GM10248 (cell line): ENCODE results near the gene PRKCH.

Experiments used
- CTCF ChIA-PET: fragments of 300-600 bp; sonication (Branson Sonifier 250); formaldehyde crosslinking; extraction: SDS; loops from one replicate; lab custom pipeline; 2021; ENCODE audit warnings: antibody characterized with exemption; lab: Yijun Ruan, JAX
- POLR2A ChIA-PET: fragments of 350-650 bp; sonication (Branson Sonifier 250); formaldehyde crosslinking; extraction: SDS; loops from one replicate; lab custom pipeline; 2020; ENCODE audit warnings: antibody characterized with exemption; lab: Yijun Ruan, JAX
- DNase-seq: peaks from one replicate; pipeline ENCODE4 v3.0.0; 2012; ENCODE audit errors: extremely low spot score
- CTCF ChIP-seq: IDR thresholded peaks from 2 replicates; pipeline ENCODE4 v1.5.1; 2012; ENCODE audit warnings: mild to moderate bottlenecking, low read depth; ENCODE audit errors: extremely low read depth, missing control alignments, control extremely low read depth

The PRKCH gene

GRCh38 chr14:61516964-61517653 lies 195.7 kb downstream of the PRKCH start:
- no peak for TF ChIP-seq CTCF

GRCh38 chr14:61517911-61518384 lies 196.6 kb downstream of the PRKCH start:
- ChIA-PET CTCF (no interaction called here), POLR2A (no interaction called here)
- DNase-seq, result no peak
- TF ChIP-seq CTCF, result no peak

More at GRCh38 chr14:61516964-61517653, 195.7 kb downstream of the PRKCH start:
- CTCF ChIA-PET, result no interaction called here
- POLR2A ChIA-PET, result no interaction called here
- no peak for DNase-seq

GRCh38 chr14:61518403-61518802 lies 197.0 kb downstream of the PRKCH start:
- ChIA-PET CTCF (no interaction called here), POLR2A (interaction anchor here (0.6 kb wide), 1 partner anchor 142 kb away, joined by 4 read pairs; no protein-coding TSS in a partner anchor)
- TF ChIP-seq CTCF, result no peak

GRCh38 chr14:61519106-61519505 lies 197.7 kb downstream of the PRKCH start:
- ChIA-PET POLR2A (no interaction called here), CTCF (no interaction called here)
- DNase-seq, result no peak
- no peak for TF ChIP-seq CTCF

More at GRCh38 chr14:61518403-61518802, 197.0 kb downstream of the PRKCH start:
- DNase-seq, result peak; percentile 22

- DNase-seq, result no peak
- ChIA-PET POLR2A (no interaction called here), CTCF (interaction anchor here (1.1 to 1.4 kb wide), 4 partner anchors 13 to 44 kb away, joined by 3 to 4 read pairs (median 3); no protein-coding TSS in a partner anchor)
- TF ChIP-seq CTCF, result no peak
These were observed 198.4 kb downstream of the PRKCH start for GRCh38 chr14:61519735-61520134.

GRCh38 chr14:61520576-61520975 lies 199.2 kb downstream of the PRKCH start:
- no peak for DNase-seq
- ChIA-PET CTCF (interaction anchor here (0.7 to 1.4 kb wide), 5 partner anchors 10 to 44 kb away, joined by 3 to 4 read pairs (median 3); no protein-coding TSS in a partner anchor), POLR2A (no interaction called here)
- TF ChIP-seq CTCF, result no peak
